SK-N-SH treated with all-trans-retinoic acid at 6 μM for 48 hours (cell line): ENCODE results near the gene ELFN1.
"Not testable (repeated sequence)": the region's sequence is repeated elsewhere in the genome, so short reads cannot be mapped to it uniquely, and the experiment has no call there.

ENCODE experiments used
- ATAC-seq: fragments of 200-7000 bp; cut with Tn5 transposase; 3 replicates; pipeline ENCODE4 v1.9.1; 2020; ENCODE audit warnings: mild to moderate bottlenecking, moderate library complexity
- ARNTL ChIP-seq: fragments of 450-650 bp; formaldehyde crosslinking; IDR thresholded peaks from 2 replicates; pipeline ENCODE4 v1.5.0; 2020; ENCODE audit warnings: low read depth, mild to moderate bottlenecking, moderate library complexity, borderline replicate concordance
- BACH2 ChIP-seq: fragments of 250-450 bp; sonication (Bioruptor Pico); IDR thresholded peaks from 2 replicates; pipeline ENCODE4 v1.9.0; 2021; ENCODE audit warnings: mild to moderate bottlenecking, borderline replicate concordance
- CREB5 ChIP-seq: fragments of 250-450 bp; sonication (Bioruptor Pico); IDR thresholded peaks from 2 replicates; pipeline ENCODE4 v1.5.1; 2020; ENCODE audit warnings: low read depth, mild to moderate bottlenecking, moderate library complexity
- CSDC2 ChIP-seq: fragments of 250-450 bp; sonication (Bioruptor Pico); IDR thresholded peaks from 2 replicates; pipeline ENCODE4 v1.5.0; 2020; ENCODE audit warnings: mild to moderate bottlenecking, moderate library complexity
- CSRNP3 ChIP-seq: fragments of 250-450 bp; sonication (Bioruptor Pico); IDR thresholded peaks from 2 replicates; pipeline ENCODE4 v1.5.1; 2021; ENCODE audit warnings: mild to moderate bottlenecking, moderate library complexity
- ESRRG ChIP-seq: fragments of 250-450 bp; sonication (Bioruptor Pico); IDR thresholded peaks from 2 replicates; pipeline ENCODE4 v1.6.1; 2021; ENCODE audit warnings: mild to moderate bottlenecking
- GLIS3 ChIP-seq: fragments of 250-450 bp; sonication (Bioruptor Pico); IDR thresholded peaks from 2 replicates; pipeline ENCODE4 v1.5.0; 2020; ENCODE audit warnings: mild to moderate bottlenecking, moderate library complexity
- ISL1 ChIP-seq: fragments of 250-450 bp; sonication (Bioruptor Pico); IDR thresholded peaks from 2 replicates; pipeline ENCODE4 v2.1.2; 2022; ENCODE audit warnings: mild to moderate bottlenecking, moderate library complexity
- POU6F1 ChIP-seq: fragments of 250-450 bp; sonication (Bioruptor Pico); IDR thresholded peaks from 2 replicates; pipeline ENCODE4 v1.8.0; 2021; ENCODE audit warnings: low read depth, mild to moderate bottlenecking, moderate library complexity, borderline replicate concordance
- PPARA ChIP-seq: fragments of 250-450 bp; sonication (Bioruptor Pico); IDR thresholded peaks from 2 replicates; pipeline ENCODE4 v1.5.0; 2020; ENCODE audit warnings: mild to moderate bottlenecking, borderline replicate concordance
- RARB ChIP-seq: fragments of 250-450 bp; sonication (Bioruptor Pico); IDR thresholded peaks from 2 replicates; pipeline ENCODE4 v1.8.0; 2021; ENCODE audit warnings: mild to moderate bottlenecking, moderate library complexity
- SNAI2 ChIP-seq: fragments of 250-450 bp; sonication (Bioruptor Pico); IDR thresholded peaks from 2 replicates; pipeline ENCODE4 v1.5.0; 2020; ENCODE audit warnings: mild to moderate bottlenecking, moderate library complexity
- TCF4 ChIP-seq: fragments of 250-450 bp; sonication (Bioruptor Pico); IDR thresholded peaks from 2 replicates; pipeline ENCODE4 v1.8.0; 2021; ENCODE audit warnings: mild to moderate bottlenecking, moderate library complexity, borderline replicate concordance
- TOX ChIP-seq: fragments of 250-450 bp; sonication (Bioruptor Pico); IDR thresholded peaks from 2 replicates; pipeline ENCODE4 v1.8.0; 2021; ENCODE audit warnings: mild to moderate bottlenecking, moderate library complexity, borderline replicate concordance
- TSHZ2 ChIP-seq: fragments of 250-450 bp; sonication (Bioruptor Pico); IDR thresholded peaks from 2 replicates; pipeline ENCODE4 v1.5.0; 2020; ENCODE audit warnings: mild to moderate bottlenecking, moderate library complexity
- ZC3H10 ChIP-seq: fragments of 250-450 bp; sonication (Bioruptor Pico); IDR thresholded peaks from 2 replicates; pipeline ENCODE4 v1.5.1; 2021; ENCODE audit warnings: mild to moderate bottlenecking, moderate library complexity
- ZFP3 ChIP-seq: fragments of 250-450 bp; sonication (Bioruptor Pico); IDR thresholded peaks from 2 replicates; pipeline ENCODE4 v1.5.0; 2020; ENCODE audit warnings: mild to moderate bottlenecking, moderate library complexity
- ZNF565 ChIP-seq: fragments of 450-650 bp; formaldehyde crosslinking; conservative IDR thresholded peaks from 2 replicates; pipeline ENCODE4 v1.5.0; 2020; ENCODE audit warnings: low read depth, mild to moderate bottlenecking, moderate library complexity
- ZNF8 ChIP-seq: fragments of 450-650 bp; formaldehyde crosslinking; IDR thresholded peaks from 2 replicates; pipeline ENCODE4 v1.5.0; 2020; ENCODE audit warnings: mild to moderate bottlenecking, moderate library complexity

ELFN1 gene

GRCh38 chr7:1717903-1718676 lies 48.0 kb downstream of the ELFN1 start:
- TF ChIP-seq ESRRG (no peak), SNAI2 (no peak), GLIS3 (no peak), CSDC2 (CRISPR knock-in tag) (no peak), TSHZ2 (CRISPR knock-in tag) (no peak), POU6F1 (CRISPR knock-in tag) (no peak), TCF4 (CRISPR knock-in tag) (no peak), RARB (no peak), ZNF8 (CRISPR knock-in tag) (no peak), ZFP3 (no peak), CSRNP3 (CRISPR knock-in tag) (no peak), ZC3H10 (CRISPR knock-in tag) (no peak)
- ATAC-seq, result no peak

GRCh38 chr7:1718850-1719249 lies 48.8 kb downstream of the ELFN1 start:
- not testable (repeated sequence) for ATAC-seq

- not testable (repeated sequence) for ATAC-seq
These were observed 49.2 kb downstream of the ELFN1 start for GRCh38 chr7:1719256-1719655.

GRCh38 chr7:1719913-1720312 lies 49.8 kb downstream of the ELFN1 start:
- TF ChIP-seq SNAI2 (no peak), CSRNP3 (CRISPR knock-in tag) (no peak), TCF4 (CRISPR knock-in tag) (no peak), ARNTL (CRISPR knock-in tag) (no peak), ZNF565 (CRISPR knock-in tag) (no peak), BACH2 (no peak), PPARA (CRISPR knock-in tag) (no peak), ISL1 (CRISPR knock-in tag) (no peak), TOX (CRISPR knock-in tag) (no peak), TSHZ2 (CRISPR knock-in tag) (no peak), CSDC2 (CRISPR knock-in tag) (no peak), CREB5 (no peak), GLIS3 (no peak)
- no peak for ATAC-seq
